OCI-LY7 (cell line): ENCODE results near the gene GCKR.

ENCODE experiments used
- CTCF ChIP-seq: fragments of 200-600 bp; sonication (generic); conservative IDR thresholded peaks from 2 replicates; pipeline ENCODE4 v1.5.1; 2014; ENCODE audit warnings: mild to moderate bottlenecking, antibody characterized with exemption, low read length, moderate library complexity, mixed read lengths
- EZH2phosphoT487 ChIP-seq: fragments of 200-600 bp; sonication (generic); IDR thresholded peaks from 2 replicates; pipeline ENCODE4 v1.6.1; 2018; ENCODE audit warnings: low read depth, borderline replicate concordance, mild to moderate bottlenecking, mixed run types, antibody characterized with exemption, low read length, moderate library complexity, mixed read lengths

DNA sequence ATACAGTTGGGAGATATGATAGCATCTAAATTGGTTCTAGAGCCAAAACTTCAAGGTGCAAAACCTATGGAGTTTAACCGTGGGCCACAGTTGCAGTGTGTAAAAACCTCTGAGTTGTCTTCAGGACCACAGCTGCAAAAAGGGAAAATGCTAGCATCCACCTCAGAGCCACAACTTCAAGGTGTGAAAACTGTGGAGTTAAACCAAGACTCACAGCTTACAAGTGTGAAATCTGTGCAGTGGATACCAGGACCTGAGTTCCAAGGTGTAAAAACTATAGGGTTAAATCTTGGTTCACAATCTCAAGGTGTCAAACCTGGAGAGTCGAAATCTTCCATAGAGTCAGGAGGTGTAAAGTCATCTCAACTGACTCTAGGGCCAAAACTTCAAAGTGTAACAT, 75.8 kb downstream of the GCKR start:
- no peak for TF ChIP-seq CTCF
- no peak for TF ChIP-seq EZH2phosphoT487
